ENCODE data around the gene ARID1B.

DNA sequence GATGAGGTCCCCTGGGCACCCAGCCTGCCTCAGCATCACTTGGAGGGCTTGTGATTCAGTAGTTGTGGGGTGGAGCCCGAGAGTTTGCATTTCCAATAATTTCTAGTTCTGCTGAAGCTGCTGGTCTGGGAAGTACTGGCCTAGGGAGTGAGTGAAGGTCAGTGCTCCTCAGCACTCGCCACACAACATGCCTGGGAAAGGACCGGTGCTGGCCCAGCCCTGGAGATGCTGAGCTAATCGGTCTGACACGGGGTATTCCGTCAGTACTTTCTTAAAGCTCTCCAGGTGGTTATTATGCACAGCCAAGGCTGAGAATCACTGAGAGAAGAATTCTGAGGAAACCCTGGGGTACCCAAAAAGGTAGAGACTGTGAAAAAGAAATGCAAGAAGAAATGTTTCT is 317.9 kb downstream of the ARID1B start:
- TF ChIP-seq, protein P1, sequence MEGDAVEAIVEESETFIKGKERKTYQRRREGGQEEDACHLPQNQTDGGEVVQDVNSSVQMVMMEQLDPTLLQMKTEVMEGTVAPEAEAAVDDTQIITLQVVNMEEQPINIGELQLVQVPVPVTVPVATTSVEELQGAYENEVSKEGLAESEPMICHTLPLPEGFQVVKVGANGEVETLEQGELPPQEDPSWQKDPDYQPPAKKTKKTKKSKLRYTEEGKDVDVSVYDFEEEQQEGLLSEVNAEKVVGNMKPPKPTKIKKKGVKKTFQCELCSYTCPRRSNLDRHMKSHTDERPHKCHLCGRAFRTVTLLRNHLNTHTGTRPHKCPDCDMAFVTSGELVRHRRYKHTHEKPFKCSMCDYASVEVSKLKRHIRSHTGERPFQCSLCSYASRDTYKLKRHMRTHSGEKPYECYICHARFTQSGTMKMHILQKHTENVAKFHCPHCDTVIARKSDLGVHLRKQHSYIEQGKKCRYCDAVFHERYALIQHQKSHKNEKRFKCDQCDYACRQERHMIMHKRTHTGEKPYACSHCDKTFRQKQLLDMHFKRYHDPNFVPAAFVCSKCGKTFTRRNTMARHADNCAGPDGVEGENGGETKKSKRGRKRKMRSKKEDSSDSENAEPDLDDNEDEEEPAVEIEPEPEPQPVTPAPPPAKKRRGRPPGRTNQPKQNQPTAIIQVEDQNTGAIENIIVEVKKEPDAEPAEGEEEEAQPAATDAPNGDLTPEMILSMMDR (IDR thresholded peaks at IDR 0.05; ENCODE audit: low read length), result no peak
- TF ChIP-seq EZH2phosphoT487 (IDR thresholded peaks at IDR 0.05; ENCODE audit: low read length) (no peak), EZH2 (optimal IDR thresholded peaks at IDR 0.05; ENCODE audit: low read depth, low read length) (no peak)

All from MM.1S (cell line).